ENCODE measurements around the gene TACC2.

DNA sequence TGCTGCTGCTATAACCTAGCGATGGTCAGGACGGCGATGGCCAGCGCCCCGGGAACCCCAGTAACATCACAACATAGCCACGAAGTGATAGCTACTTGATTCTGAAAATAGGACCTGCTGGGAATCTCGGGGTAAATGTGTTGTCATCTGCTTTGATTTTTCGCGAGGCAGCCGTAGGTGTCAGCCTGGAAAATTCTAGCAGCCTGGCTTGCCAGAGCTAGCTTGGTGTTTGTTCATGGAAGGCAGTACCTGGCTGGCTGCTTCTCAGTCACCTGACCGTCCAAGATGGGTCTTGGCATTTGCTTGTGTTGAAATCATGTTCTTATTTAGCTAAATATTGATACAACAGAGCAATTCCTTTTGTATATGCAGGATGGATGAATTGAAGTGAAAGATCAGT is 199.7 kb downstream of the TACC2 start:
- no peak for TF ChIP-seq CTCF (IDR thresholded peaks at IDR 0.05)
- TF ChIP-seq POLR2A (IDR thresholded peaks at IDR 0.05): no peak

Data from lower leg skin (tissue), 3 donors.